ENCODE data around the gene TNC.

DNA sequence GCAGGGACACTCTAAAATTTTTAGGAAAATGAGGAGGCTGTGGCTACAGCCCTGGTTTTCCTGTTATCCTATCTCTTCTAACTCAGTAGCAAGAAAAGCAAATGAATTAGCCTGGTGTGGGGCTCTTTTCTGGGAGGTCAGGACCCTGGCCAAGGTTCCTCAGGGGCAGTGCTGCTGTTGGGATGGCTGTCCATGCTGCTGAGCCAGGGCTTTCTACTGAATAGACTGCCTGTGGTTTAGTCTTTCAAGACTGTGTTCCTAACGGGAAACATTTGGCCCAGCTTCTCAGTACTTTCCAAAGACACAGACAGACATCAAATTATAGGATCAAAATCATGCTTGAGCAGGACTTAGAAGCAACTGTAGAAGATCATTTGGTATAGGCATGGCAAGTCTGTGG, 18.1 kb downstream of the TNC start:
- TF ChIP-seq, protein P1, sequence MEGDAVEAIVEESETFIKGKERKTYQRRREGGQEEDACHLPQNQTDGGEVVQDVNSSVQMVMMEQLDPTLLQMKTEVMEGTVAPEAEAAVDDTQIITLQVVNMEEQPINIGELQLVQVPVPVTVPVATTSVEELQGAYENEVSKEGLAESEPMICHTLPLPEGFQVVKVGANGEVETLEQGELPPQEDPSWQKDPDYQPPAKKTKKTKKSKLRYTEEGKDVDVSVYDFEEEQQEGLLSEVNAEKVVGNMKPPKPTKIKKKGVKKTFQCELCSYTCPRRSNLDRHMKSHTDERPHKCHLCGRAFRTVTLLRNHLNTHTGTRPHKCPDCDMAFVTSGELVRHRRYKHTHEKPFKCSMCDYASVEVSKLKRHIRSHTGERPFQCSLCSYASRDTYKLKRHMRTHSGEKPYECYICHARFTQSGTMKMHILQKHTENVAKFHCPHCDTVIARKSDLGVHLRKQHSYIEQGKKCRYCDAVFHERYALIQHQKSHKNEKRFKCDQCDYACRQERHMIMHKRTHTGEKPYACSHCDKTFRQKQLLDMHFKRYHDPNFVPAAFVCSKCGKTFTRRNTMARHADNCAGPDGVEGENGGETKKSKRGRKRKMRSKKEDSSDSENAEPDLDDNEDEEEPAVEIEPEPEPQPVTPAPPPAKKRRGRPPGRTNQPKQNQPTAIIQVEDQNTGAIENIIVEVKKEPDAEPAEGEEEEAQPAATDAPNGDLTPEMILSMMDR (conservative IDR thresholded peaks at IDR 0.05 in 1 of 2, IDR thresholded peaks at IDR 0.05 in 1 of 2; ENCODE audit: extremely low read depth in 1 of 2, insufficient read depth in 1 of 2, low read depth in 1 of 2, low read length in 2 of 2): no peak
- TF ChIP-seq EZH2 (IDR thresholded peaks at IDR 0.05; ENCODE audit: borderline replicate concordance, low read length): no peak

Data from mammary epithelial cell (primary cell).